WERI-Rb-1 (cell line): ENCODE results near the gene DYNC1I2.

ENCODE experiments used
- DNase-seq: peaks from one replicate; pipeline ENCODE4 v3.0.0-alpha.2; 2020
- H3K27ac ChIP-seq: fragments of 250-450 bp; sonication (Bioruptor Pico); 2 replicates; pipeline ENCODE4 v1.5.1; 2020; ENCODE audit warnings: mild to moderate bottlenecking, moderate library complexity
- H3K27me3 ChIP-seq: fragments of 250-450 bp; sonication (Bioruptor Pico); 2 replicates; pipeline ENCODE4 v1.5.1; 2021; ENCODE audit warnings: mild to moderate bottlenecking, low read depth, moderate library complexity; ENCODE audit not compliant: insufficient read depth, severe bottlenecking
- H3K36me3 ChIP-seq: fragments of 250-450 bp; sonication (Bioruptor Pico); 2 replicates; pipeline ENCODE4 v1.5.1; 2020; ENCODE audit warnings: mild to moderate bottlenecking, moderate library complexity
- H3K4me3 ChIP-seq: 2 replicates; pipeline ENCODE4 v1.5.1; 2011; ENCODE audit warnings: low read depth, mild to moderate bottlenecking, control low read depth, low read length
- H3K9me3 ChIP-seq: fragments of 250-450 bp; sonication (Bioruptor Pico); 2 replicates; pipeline ENCODE4 v1.5.1; 2021; ENCODE audit warnings: mild to moderate bottlenecking, moderate library complexity; ENCODE audit not compliant: severe bottlenecking
- CTCF ChIP-seq: IDR thresholded peaks from 2 replicates; pipeline ENCODE4 v1.5.1; 2011; ENCODE audit warnings: low read depth, mild to moderate bottlenecking, control low read depth, inconsistent platforms, low read length

The DYNC1I2 gene

DNA sequence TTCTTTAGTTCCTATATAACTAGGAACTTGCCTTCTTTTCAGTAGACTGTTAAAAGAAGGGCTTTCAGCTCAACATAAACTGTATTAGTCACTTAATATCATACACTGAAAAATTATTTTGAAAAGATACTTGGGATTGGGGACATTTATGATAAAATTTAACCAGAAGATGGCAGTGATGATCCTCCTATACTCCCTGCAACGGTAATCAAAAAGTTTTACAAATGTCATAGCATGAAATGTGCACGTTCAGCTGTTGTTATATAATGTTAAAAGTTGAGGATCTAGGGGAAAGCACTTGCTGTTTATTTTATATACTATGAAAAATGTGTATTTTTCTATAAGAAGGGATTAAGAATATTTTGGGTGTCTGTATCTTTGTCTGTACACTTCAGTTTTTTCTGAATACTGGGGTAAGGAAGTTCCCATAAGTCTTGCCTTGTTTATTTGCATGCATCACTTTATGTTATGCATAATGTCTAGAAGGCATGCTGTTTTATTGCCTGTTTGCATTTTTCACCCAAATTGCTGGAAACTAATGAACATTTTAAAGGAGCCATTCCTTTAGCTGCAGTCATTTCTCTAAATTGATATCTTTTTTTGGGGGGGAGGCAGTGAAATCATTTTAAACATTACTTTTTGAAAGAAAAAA, 19.0 kb downstream of the DYNC1I2 start:
- H3K27ac ChIP-seq: no peak overlapping the region
- DNase-seq: no peak
- peaks cover 3% of the 10 kb centered on the region for H3K36me3 ChIP-seq
- no peaks in the 10 kb centered on the region for H3K9me3 ChIP-seq
- no peak for TF ChIP-seq CTCF
- no peak overlapping the region for H3K4me3 ChIP-seq
- H3K27me3 ChIP-seq: no peaks in the 10 kb centered on the region

GRCh38 chr2:171707752-171708151, 20.5 kb downstream of the DYNC1I2 start:
- DNase-seq: no peak
- H3K27ac ChIP-seq: no peak overlapping the region

DNA sequence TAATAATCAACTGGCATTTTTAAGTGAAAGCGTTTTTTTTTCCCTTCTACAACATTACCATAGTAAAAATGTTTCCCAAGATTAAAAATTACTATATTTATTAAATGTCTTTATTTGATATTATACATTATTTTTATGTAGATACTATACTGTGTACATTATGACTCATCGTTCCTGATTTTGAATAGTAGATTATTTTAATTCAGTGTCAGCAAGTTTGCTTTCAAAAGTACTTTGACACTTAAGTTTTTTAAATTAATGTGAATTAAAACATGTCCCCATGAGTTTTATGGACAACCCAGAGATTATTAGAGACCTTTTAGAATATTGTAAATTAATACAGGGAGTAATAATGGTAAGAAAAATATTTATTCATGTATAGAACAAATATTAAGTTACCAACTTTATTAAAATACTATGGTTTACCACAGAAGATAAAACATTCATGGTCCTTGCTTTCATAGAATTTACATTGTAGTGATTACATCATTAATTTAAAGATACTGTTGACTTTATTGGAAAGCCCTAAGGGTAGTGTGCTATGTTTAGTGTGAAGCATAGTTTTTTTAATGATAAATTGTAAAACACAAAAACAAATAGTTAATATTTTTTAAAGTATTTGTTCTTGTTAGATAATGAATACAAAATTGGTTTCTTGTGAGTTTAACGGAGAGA, 21.9 kb downstream of the DYNC1I2 start:
- Histone ChIP-seq H3K9me3 (no peaks in the 10 kb centered on the region), H3K27me3 (no peaks in the 10 kb centered on the region), H3K27ac (no peak overlapping the region), H3K36me3 (peaks cover 3% of the 10 kb centered on the region), H3K4me3 (no peak overlapping the region)
- no peak for TF ChIP-seq CTCF
- no peak for DNase-seq

More at GRCh38 chr2:171707752-171708151, 20.5 kb downstream of the DYNC1I2 start:
- H3K27me3 ChIP-seq: no peaks in the 10 kb centered on the region
- peaks cover 3% of the 10 kb centered on the region for H3K36me3 ChIP-seq
- no peak overlapping the region for H3K4me3 ChIP-seq
- no peaks in the 10 kb centered on the region for H3K9me3 ChIP-seq
- no peak for TF ChIP-seq CTCF

DNA sequence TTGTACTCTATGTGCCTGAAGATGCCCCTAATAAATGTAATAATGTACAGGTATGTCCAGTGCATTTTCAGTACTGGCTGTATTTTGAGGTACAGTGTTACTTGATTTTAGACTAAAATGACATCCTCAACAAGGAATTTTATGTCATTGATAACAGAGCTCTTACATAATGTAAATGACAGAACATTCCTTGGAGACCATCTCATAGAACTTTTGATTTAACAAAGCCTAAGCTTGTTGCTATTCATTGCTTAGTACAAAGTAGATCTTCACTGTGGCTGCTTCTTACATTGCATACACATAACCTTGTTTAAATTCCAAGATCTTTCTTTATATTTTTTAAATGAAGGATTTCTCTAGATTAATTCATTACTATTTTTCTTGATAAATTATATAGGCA, 24.1 kb downstream of the DYNC1I2 start:
- no peak for TF ChIP-seq CTCF
- Histone ChIP-seq H3K9me3 (no peaks in the 10 kb centered on the region), H3K27ac (no peak overlapping the region), H3K36me3 (peaks cover 11% of the 10 kb centered on the region), H3K4me3 (no peak overlapping the region), H3K27me3 (no peaks in the 10 kb centered on the region)
- DNase-seq: no peak

DNA sequence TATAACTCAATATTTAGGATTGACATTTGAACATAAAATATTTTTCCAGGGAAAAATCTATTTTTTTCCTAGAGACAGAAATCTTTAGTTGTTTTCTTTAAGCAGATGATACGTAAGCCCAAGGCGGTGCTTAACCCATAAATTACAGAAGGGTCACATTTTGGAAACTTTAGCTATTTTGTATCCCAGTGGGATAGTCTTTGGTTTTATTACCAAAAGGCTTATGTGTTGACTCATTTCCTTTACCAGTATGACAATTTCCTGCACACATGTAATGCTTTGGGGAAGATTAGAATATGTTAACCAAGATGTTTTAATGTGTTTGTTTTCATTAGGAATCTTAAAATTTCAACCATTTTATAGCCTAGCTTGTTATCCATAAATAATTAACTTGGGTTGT, 24.8 kb downstream of the DYNC1I2 start:
- H3K4me3 ChIP-seq: no peak overlapping the region
- H3K27ac ChIP-seq: no peak overlapping the region
- H3K9me3 ChIP-seq: no peaks in the 10 kb centered on the region
- TF ChIP-seq CTCF: no peak
- H3K27me3 ChIP-seq: no peaks in the 10 kb centered on the region
- peaks cover 11% of the 10 kb centered on the region for H3K36me3 ChIP-seq
- no peak for DNase-seq
